ENCODE data around the gene HSPB7.
"Not testable (repeated sequence)": the region's sequence is repeated elsewhere in the genome, so short reads cannot be mapped to it uniquely, and the experiment has no call there.

Gene HSPB7

DNA sequence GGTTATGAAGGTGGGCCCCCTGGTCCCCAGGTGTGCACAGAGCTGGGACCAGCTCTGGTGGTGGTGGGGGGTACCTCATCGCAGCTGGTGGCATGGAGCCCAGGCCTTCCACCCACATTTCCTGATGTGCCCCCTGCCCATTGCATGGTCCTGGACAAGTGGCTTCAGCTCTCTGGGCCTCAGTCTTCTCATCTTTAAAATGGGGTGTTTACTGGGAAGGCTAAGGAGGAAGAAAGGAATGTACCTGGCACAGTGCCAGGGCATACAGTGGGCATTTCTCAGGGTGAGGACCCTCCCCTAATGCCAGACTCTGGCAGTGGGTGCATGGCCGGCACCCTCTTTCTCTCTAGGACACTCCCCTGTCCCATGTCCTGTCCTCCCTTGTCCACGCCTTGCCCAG, 33.2 kb upstream of the HSPB7 start:
- Histone ChIP-seq H3K27ac (no peak overlapping the region), H3K36me3 (ENCODE audit: insufficient read depth, low read length) (no peaks in the 10 kb centered on the region), H3K9me3 (ENCODE audit: low read depth, low read length) (no peaks in the 10 kb centered on the region), H3K9ac (ENCODE audit: insufficient read length) (no peak overlapping the region), H3K4me3 (no peak overlapping the region)
- DNase-seq (ENCODE audit: low read depth, low spot score), result no peak
- TF ChIP-seq POLR2AphosphoS5 (IDR thresholded peaks at IDR 0.05; ENCODE audit: borderline replicate concordance, low read depth, low read length) (no peak), FOXP2 (optimal IDR thresholded peaks at IDR 0.05; ENCODE audit: control extremely low read depth, extremely low read length, insufficient read depth) (no peak), EZH2 (IDR thresholded peaks at IDR 0.05) (no peak)

DNA sequence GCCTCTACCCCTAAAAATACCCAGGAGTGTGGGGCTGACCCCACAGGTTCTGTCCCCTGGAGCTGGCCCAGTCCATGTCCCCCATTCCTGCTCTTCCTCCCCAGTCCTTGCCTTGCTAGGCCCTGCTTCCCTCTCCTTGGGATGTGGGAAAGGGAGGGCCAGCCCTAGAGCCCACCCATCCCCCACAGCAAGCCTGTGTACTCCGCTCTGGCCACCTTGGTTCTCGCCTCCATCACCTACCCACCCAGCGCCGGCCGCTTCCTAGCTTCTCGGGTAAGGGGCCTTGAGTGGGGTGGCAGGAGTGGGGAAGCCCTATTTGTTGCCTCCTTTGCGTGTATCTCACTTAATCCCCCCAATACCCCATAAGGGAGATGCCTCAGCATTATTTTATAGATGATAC, 32.5 kb upstream of the HSPB7 start:
- Histone ChIP-seq H3K4me3 (no peak overlapping the region), H3K9ac (ENCODE audit: insufficient read length) (no peak overlapping the region), H3K9me3 (ENCODE audit: low read depth, low read length) (no peaks in the 10 kb centered on the region), H3K27ac (no peak overlapping the region), H3K36me3 (ENCODE audit: insufficient read depth, low read length) (no peaks in the 10 kb centered on the region)
- TF ChIP-seq EZH2 (IDR thresholded peaks at IDR 0.05) (no peak), FOXP2 (optimal IDR thresholded peaks at IDR 0.05; ENCODE audit: control extremely low read depth, extremely low read length, insufficient read depth) (no peak), POLR2AphosphoS5 (IDR thresholded peaks at IDR 0.05; ENCODE audit: borderline replicate concordance, low read depth, low read length) (no peak)
- no peak for DNase-seq (ENCODE audit: low read depth, low spot score)

DNA sequence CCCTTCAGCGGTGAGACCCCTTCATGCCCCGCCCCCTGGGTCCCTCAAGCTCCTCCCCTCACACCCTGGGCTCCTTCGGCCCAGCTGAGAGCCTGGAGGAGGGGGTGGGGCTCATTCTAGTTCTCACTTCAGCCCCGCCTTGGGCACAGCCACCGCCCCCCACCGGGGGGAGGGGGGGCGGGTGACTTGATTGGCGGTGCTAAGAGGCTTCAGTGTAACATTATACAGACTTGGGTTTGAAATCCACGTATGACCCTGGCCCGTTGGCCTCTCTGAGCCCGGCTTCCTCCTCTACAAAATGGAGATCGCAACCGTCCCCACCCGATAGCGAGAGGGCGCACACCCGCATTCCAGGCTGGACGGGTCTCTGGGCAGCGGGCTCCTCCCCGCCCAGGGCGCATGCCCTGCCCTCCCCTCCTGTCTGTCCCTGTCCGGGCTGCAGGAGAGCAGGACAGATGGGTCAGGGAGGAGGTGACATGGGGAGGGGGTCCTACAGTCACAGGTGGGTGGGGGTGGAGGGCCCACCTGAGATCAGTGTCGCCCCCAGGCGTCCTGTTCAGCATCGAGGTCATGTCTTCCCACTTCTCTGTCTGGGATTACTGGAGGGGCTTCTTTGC, 30.8 kb upstream of the HSPB7 start:
- H3K36me3 ChIP-seq (ENCODE audit: insufficient read depth, low read length), result no peaks in the 10 kb centered on the region
- H3K9me3 ChIP-seq (ENCODE audit: low read depth, low read length), result no peaks in the 10 kb centered on the region
- H3K27ac ChIP-seq, result no peak overlapping the region
- H3K4me3 ChIP-seq, result peak overlapping the region; percentile 73
- peak; percentile 26 for DNase-seq (ENCODE audit: low read depth, low spot score)
- TF ChIP-seq POLR2AphosphoS5 (IDR thresholded peaks at IDR 0.05; ENCODE audit: borderline replicate concordance, low read depth, low read length) (no peak), FOXP2 (optimal IDR thresholded peaks at IDR 0.05; ENCODE audit: control extremely low read depth, extremely low read length, insufficient read depth) (no peak), EZH2 (IDR thresholded peaks at IDR 0.05) (no peak)
- H3K9ac ChIP-seq (ENCODE audit: insufficient read length), result peak overlapping the region; percentile 51

DNA sequence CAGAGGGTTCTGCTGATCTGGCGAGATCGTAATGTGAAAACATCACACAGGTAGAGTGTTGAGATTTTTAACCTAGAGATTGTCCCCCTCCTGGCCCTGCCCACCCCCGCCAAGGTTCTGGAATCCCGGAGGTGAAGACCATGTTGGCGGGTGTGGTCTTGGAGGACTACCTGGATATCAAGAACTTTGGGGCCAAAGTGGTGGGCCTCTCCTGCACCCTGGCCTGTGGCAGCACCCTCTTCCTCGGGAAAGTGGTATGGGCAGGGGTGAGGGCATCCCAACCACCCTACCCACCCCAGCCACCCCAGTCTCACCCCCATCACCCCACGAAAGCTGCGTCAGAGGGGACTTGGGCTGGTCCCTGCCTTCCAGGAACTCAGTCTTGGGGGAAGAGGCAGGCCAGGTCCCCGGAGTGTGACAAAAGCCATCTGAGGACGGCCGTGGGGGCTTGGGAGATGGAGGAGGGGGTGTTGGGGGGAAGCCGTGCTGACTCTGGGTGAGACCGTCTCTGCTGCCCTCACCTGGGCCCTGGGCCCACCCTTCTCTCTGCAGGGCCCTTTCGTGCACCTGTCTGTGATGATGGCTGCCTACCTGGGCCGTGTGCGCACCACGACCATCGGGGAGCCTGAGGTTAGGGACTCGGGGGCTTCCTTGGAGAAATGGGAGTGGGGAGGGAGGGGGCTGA, 30.1 kb upstream of the HSPB7 start:
- Histone ChIP-seq H3K27ac (no peak overlapping the region), H3K9ac (ENCODE audit: insufficient read length) (no peak overlapping the region), H3K36me3 (ENCODE audit: insufficient read depth, low read length) (no peaks in the 10 kb centered on the region), H3K4me3 (no peak overlapping the region; the same call in 1 of the 2 replicates), H3K9me3 (ENCODE audit: low read depth, low read length) (no peaks in the 10 kb centered on the region)
- no peak for TF ChIP-seq POLR2AphosphoS5 (IDR thresholded peaks at IDR 0.05; ENCODE audit: borderline replicate concordance, low read depth, low read length)
- no peak for DNase-seq (ENCODE audit: low read depth, low spot score)

DNA sequence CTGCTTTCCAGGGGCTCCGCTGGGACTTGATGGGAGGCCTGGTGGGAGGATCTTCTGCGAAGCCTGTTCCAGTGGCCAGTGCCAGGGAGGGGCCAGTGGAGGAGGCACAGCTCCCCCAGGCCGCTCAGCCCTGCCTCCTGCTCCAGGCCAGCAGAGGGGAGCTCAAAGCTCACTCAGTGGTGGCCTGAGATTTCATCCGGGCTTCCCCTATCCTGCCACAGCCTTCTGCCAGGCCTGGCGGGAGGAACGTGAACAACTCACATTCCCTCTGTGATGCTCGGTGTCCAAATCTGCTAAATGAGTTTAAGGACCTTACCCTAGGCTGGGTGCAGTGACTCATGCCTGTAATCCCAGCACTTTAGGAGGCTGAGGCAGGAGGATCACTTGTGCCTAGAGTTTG, 29.0 kb upstream of the HSPB7 start:
- DNase-seq (ENCODE audit: low read depth, low spot score), result no peak
- no peak overlapping the region for H3K27ac ChIP-seq

DNA sequence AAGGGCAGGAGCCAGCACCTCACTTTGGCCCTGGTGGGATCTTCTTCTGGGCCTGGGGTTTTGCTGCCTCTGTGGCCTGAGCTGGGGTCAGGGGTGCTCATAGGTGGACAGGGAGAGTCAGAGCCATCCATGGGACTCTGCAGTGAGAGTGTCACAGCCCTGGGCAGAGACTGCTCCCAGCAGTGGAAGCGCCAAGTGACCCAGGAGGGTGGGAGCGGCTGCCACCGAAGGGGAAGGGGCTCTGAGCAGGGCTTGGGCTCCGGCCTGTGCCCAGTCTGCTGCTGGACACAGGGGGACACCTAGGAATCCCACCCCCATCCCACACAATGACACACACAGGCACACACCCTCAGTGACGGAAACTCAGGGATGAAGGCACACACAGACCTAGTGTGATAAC, 26.1 kb upstream of the HSPB7 start:
- Histone ChIP-seq H3K9me3 (ENCODE audit: low read depth, low read length) (no peaks in the 10 kb centered on the region), H3K9ac (ENCODE audit: insufficient read length) (no peak overlapping the region)
- no peak for TF ChIP-seq EZH2 (IDR thresholded peaks at IDR 0.05)
- no peak for TF ChIP-seq POLR2AphosphoS5 (IDR thresholded peaks at IDR 0.05; ENCODE audit: borderline replicate concordance, low read depth, low read length)

More for the DNA sequence above, 29.0 kb upstream of the HSPB7 start:
- Histone ChIP-seq H3K4me3 (no peak overlapping the region), H3K9ac (ENCODE audit: insufficient read length) (no peak overlapping the region), H3K36me3 (ENCODE audit: insufficient read depth, low read length) (no peaks in the 10 kb centered on the region), H3K9me3 (ENCODE audit: low read depth, low read length) (no peaks in the 10 kb centered on the region)
- TF ChIP-seq EZH2 (IDR thresholded peaks at IDR 0.05) (no peak), POLR2AphosphoS5 (IDR thresholded peaks at IDR 0.05; ENCODE audit: borderline replicate concordance, low read depth, low read length) (no peak), FOXP2 (optimal IDR thresholded peaks at IDR 0.05; ENCODE audit: control extremely low read depth, extremely low read length, insufficient read depth) (no peak)

DNA sequence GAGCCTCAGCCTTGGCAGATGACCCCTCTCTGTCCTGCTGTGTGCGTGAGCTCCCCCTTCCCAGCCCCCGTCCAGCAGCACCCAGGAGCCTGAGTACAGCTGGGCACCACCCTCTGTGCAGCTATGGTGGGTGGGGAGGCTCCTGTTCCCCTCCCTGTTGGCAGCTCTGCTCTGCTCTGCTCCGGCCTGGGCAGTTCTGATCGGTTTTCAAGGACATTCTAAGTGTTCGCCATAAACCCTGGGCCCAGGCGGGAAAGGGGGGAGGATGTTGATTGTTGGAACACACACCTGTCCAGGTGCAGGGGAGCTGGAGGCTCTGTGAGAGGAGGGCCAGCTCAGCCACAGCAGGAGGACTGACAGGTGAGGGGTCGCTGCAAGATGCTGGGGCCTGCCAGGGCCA, 25.7 kb upstream of the HSPB7 start, which contains the start of gene CLCNKB:
Gene CLCNKB (plus strand): TSS at position 262 of the 400 bp plus-strand sequence. CDS start 711 bp downstream, outside the sequence.
- H3K9ac ChIP-seq (ENCODE audit: insufficient read length), result no peak within 1 kb of the TSS
- H3K9me3 ChIP-seq (ENCODE audit: low read depth, low read length), result no peaks in the 10 kb centered on the region
- H3K36me3 ChIP-seq (ENCODE audit: insufficient read depth, low read length), result no peaks in the 10 kb centered on the region
- DNase-seq (ENCODE audit: low read depth, low spot score), result no peak
- TF ChIP-seq FOXP2 (optimal IDR thresholded peaks at IDR 0.05; ENCODE audit: control extremely low read depth, extremely low read length, insufficient read depth) (no peak), POLR2AphosphoS5 (IDR thresholded peaks at IDR 0.05; ENCODE audit: borderline replicate concordance, low read depth, low read length) (no peak), EZH2 (IDR thresholded peaks at IDR 0.05) (no peak)
- H3K4me3 ChIP-seq, result no peak within 1 kb of the TSS
- H3K27ac ChIP-seq, result no peak within 1 kb of the TSS

More for the DNA sequence above, 26.1 kb upstream of the HSPB7 start:
- Histone ChIP-seq H3K27ac (no peak overlapping the region), H3K4me3 (no peak overlapping the region), H3K36me3 (ENCODE audit: insufficient read depth, low read length) (no peaks in the 10 kb centered on the region)
- no peak for DNase-seq (ENCODE audit: low read depth, low spot score)

DNA sequence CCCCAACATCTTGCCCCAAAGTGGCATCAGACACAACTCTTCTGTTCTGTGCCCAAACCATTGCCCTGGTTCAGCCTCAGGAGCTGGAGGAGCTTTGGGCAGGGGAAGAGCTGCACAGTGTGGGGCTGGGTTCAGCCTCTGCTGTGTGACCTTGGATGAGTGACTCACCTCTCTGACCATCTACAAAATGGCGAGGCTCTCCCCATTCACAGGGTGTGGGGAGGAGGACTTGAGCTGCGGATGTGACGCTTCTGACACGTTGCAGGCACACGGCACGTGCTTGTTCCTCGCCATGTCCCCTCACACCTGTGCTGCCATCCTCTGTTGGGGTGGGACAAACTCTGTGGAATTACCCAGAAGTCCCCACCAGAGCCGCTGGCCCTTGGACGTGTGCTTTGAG, 24.8 kb upstream of the HSPB7 start:
- not testable (repeated sequence) for H3K9me3 ChIP-seq (ENCODE audit: low read depth, low read length); H3K9ac ChIP-seq (ENCODE audit: insufficient read length); H3K27ac ChIP-seq; H3K4me3 ChIP-seq; H3K36me3 ChIP-seq (ENCODE audit: insufficient read depth, low read length); DNase-seq (ENCODE audit: low read depth, low spot score)

DNA sequence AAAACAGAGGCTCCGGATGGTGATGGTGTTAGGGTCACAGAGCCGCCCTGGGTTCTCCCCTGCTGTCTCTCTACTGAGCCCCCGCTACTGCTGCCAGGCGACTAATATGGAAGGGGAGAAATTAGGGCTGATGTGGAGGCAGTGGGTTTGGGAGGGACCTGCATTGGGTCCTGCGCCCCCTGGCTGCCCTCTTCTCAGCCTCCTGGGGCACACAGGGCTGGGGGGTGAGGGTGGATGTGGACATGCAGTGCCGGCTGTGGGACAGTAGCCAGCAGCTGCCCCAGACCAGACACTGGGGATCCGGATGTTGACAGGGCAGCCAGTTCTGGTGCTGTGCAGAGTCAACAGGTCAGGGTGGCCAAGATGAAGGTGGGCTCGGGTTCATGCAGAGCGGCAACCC, 24.3 kb upstream of the HSPB7 start:
- no peak for DNase-seq (ENCODE audit: low read depth, low spot score)
- TF ChIP-seq POLR2AphosphoS5 (IDR thresholded peaks at IDR 0.05; ENCODE audit: borderline replicate concordance, low read depth, low read length) (no peak), EZH2 (IDR thresholded peaks at IDR 0.05) (no peak), FOXP2 (optimal IDR thresholded peaks at IDR 0.05; ENCODE audit: control extremely low read depth, extremely low read length, insufficient read depth) (no peak)
- Histone ChIP-seq H3K9me3 (ENCODE audit: low read depth, low read length) (no peaks in the 10 kb centered on the region), H3K4me3 (no peak overlapping the region), H3K9ac (ENCODE audit: insufficient read length) (no peak overlapping the region), H3K36me3 (ENCODE audit: insufficient read depth, low read length) (no peaks in the 10 kb centered on the region), H3K27ac (no peak overlapping the region)
